Measurements from ENCODE around the gene SERPING1. TPM values are rescaled to one million over a fixed set of nuclear protein-coding genes. Genes with fewer than 3 reads are reported as not detected.

The SERPING1 gene
- polyA plus RNA-seq, 1 of the 3 experiments (the other 2 are of a cell fraction) = 4.5 TPM

GRCh38 chr11:57663975-57664374 lies 66.5 kb downstream of the SERPING1 start:
- Histone ChIP-seq H3K9me3 (no peaks in the 10 kb centered on the region), H2AFZ (ENCODE audit: low read depth) (no peak overlapping the region), H3K4me2 (no peak overlapping the region), H3K4me1 (ENCODE audit: control insufficient read depth in 1 of 2, insufficient read depth in 2 of 2, low read depth in 1 of 2, low read length in 1 of 2) (peaks cover 3 to 6% of the 10 kb centered on the region in 2 experiments; a peak in 3 of 4 replicates), H3K79me2 (ENCODE audit: insufficient read depth) (peaks cover 33% of the 10 kb centered on the region), H3K27me3 (ENCODE audit: insufficient read depth) (no peaks in the 10 kb centered on the region), H3K4me3 (ENCODE audit: low read depth in 2 of 2, low read length in 1 of 2) (no peak overlapping the region), H3K9ac (no peak overlapping the region), H4K20me1 (ENCODE audit: insufficient read depth) (no peaks in the 10 kb centered on the region), H3K36me3 (replicated peaks in 1 of 2; ENCODE audit: control insufficient read depth in 1 of 2, insufficient read depth in 2 of 2, low read length in 1 of 2) (peaks cover 24 to 27% of the 10 kb centered on the region in 2 experiments), H3F3A (replicated peaks; ENCODE audit: insufficient read depth) (no peaks in the 10 kb centered on the region), H3K27ac (ENCODE audit: low read depth in 2 of 2, low read length in 1 of 2) (no peak overlapping the region), H3K9me2 (no peaks in the 10 kb centered on the region)
- POLR2A ChIA-PET = no interaction called here
- TF ChIP-seq TAF1 (IDR thresholded peaks at IDR 0.05; ENCODE audit: borderline replicate concordance, low read depth, low read length) (no peak), POLR2AphosphoS5 (IDR thresholded peaks at IDR 0.05; ENCODE audit: low read depth, low read length) (no peak), TCF12 (IDR thresholded peaks at IDR 0.05) (no peak), MXI1 (IDR thresholded peaks at IDR 0.05; ENCODE audit: low read depth, low read length) (no peak), ELF1 (IDR thresholded peaks at IDR 0.05) (no peak), TEAD4 (IDR thresholded peaks at IDR 0.05; ENCODE audit: borderline replicate concordance, insufficient read depth) (no peak), USF1 (IDR thresholded peaks at IDR 0.05; ENCODE audit: borderline replicate concordance, low read depth) (no peak), EP300 (IDR thresholded peaks at IDR 0.05; ENCODE audit: borderline replicate concordance in 1 of 2, low read depth in 1 of 2, low read length in 1 of 2) (no peak), RFX5 (IDR thresholded peaks at IDR 0.05; ENCODE audit: low read length) (no peak), ZBTB33 (IDR thresholded peaks at IDR 0.05; ENCODE audit: borderline replicate concordance, low read depth) (no peak), CTCF (IDR thresholded peaks at IDR 0.05) (no peak), USF2 (IDR thresholded peaks at IDR 0.05; ENCODE audit: borderline replicate concordance, low read depth, low read length) (no peak), RXRA (IDR thresholded peaks at IDR 0.05; ENCODE audit: borderline replicate concordance, low read depth) (no peak), FOXM1 (IDR thresholded peaks at IDR 0.05; ENCODE audit: low read depth) (no peak), REST (IDR thresholded peaks at IDR 0.05; ENCODE audit: low read depth, low read length) (no peak), GABPA (IDR thresholded peaks at IDR 0.05; ENCODE audit: low read depth) (no peak), SMC3 (IDR thresholded peaks at IDR 0.05; ENCODE audit: low read depth, low read length) (no peak), GATA2 (CRISPR knock-in tag; IDR thresholded peaks at IDR 0.05) (no peak)
- 83% methylated on average over 9 of the region's 9 CpGs for WGBS (ENCODE audit: low lambda C conversion rate)
- DNase-seq = no peak
- CTCF ChIA-PET = interaction anchor here (3.8 kb wide), 1 partner anchor 95 kb away, joined by 12 read pairs; the partner anchor contains the start of gene UBE2L6
